ENCODE results near the gene SIGLEC10.

The SIGLEC10 gene

GRCh38 chr19:51365211-51365964, 52.1 kb downstream of the SIGLEC10 start:
- Mint-ChIP-seq H3K4me3 (peak overlapping the region; percentile 98 to 100 (median 99)), H3K27me3 (ENCODE audit: low read depth) (no peaks in the 10 kb centered on the region), H3K36me3 (ENCODE audit: low read depth) (no peaks in the 10 kb centered on the region), H3K9me3 (no peaks in the 10 kb centered on the region), H3K4me1 (peaks cover 29% of the 10 kb centered on the region), H3K27ac (peak overlapping the region; percentile 98 to 100 (median 99))
- peak in 1 of 3 experiments; percentile 15 for TF ChIP-seq CTCF (IDR thresholded peaks at IDR 0.05; ENCODE audit: unreplicated experiment in 3 of 3)

- no peaks in the 10 kb centered on the region for H3K9me3 Mint-ChIP-seq
- no peak for TF ChIP-seq CTCF (IDR thresholded peaks at IDR 0.05; ENCODE audit: unreplicated experiment in 3 of 3)
- H3K36me3 Mint-ChIP-seq (ENCODE audit: low read depth) = no peaks in the 10 kb centered on the region
- H3K27me3 Mint-ChIP-seq (ENCODE audit: low read depth) = no peaks in the 10 kb centered on the region
- H3K27ac Mint-ChIP-seq = peak overlapping the region; percentile 31 to 72 (median 70)
- H3K4me1 Mint-ChIP-seq = peaks cover 32% of the 10 kb centered on the region
- H3K4me3 Mint-ChIP-seq = peak overlapping the region; percentile 69 to 77 (median 75)
Observed at GRCh38 chr19:51364200-51365106, 53.0 kb downstream of the SIGLEC10 start.

- no peak overlapping the region for H3K27ac Mint-ChIP-seq
- no peaks in the 10 kb centered on the region for H3K9me3 Mint-ChIP-seq
- H3K36me3 Mint-ChIP-seq (ENCODE audit: low read depth) = peaks cover under 1% of the 10 kb centered on the region
- no peak for TF ChIP-seq CTCF (IDR thresholded peaks at IDR 0.05; ENCODE audit: unreplicated experiment in 3 of 3)
- H3K27me3 Mint-ChIP-seq (ENCODE audit: low read depth) = no peaks in the 10 kb centered on the region
- no peak overlapping the region for H3K4me3 Mint-ChIP-seq
- H3K4me1 Mint-ChIP-seq = peaks cover 37% of the 10 kb centered on the region
Observed at GRCh38 chr19:51361239-51361638, 56.2 kb downstream of the SIGLEC10 start.

Data from nephron (organoid).